ENCODE measurements around the gene EEF1E1. TPM values are rescaled to one million over a fixed set of nuclear protein-coding genes. Genes with fewer than 3 reads are reported as not detected.
A peak's percentile ranks its signal among the peaks of the same experiment; 100 is the strongest.

EEF1E1 gene
- total and polyA plus RNA-seq, 9 of the 15 experiments (the other 6 are each of a cell fraction or from before 2014, with no cell fraction given), result 135 to 1,355 (median 327) TPM

GRCh38 chr6:8102122-8102958 lies at the start of gene EEF1E1 (continued):
- no peak for TF ChIP-seq FUS (optimal IDR thresholded peaks at IDR 0.05; ENCODE audit: low read depth, low read length)
- TF ChIP-seq BCLAF1 (IDR thresholded peaks at IDR 0.05; ENCODE audit: borderline replicate concordance in 1 of 2, control insufficient read depth in 1 of 2, low read depth in 2 of 2, low read length in 1 of 2), result no peak
- no peak for TF ChIP-seq TRIM24 (IDR thresholded peaks at IDR 0.05)
- TF ChIP-seq ASH1L (IDR thresholded peaks at IDR 0.05; ENCODE audit: borderline replicate concordance, low read depth, partially characterized antibody), result peak; percentile 77
- TF ChIP-seq KDM4B (IDR thresholded peaks at IDR 0.05; ENCODE audit: borderline replicate concordance in 2 of 2, low read depth in 1 of 2), result no peak
- peak; percentile 65; the same call in 1 of the 2 replicates for TF ChIP-seq ZFX (CRISPR knock-in tag; IDR thresholded peaks at IDR 0.05)
- TF ChIP-seq NR2F6 (CRISPR knock-in tag; IDR thresholded peaks at IDR 0.05), result no peak
- no peak for TF ChIP-seq HDAC6 (IDR thresholded peaks at IDR 0.05; ENCODE audit: low read depth, low read length)
- no peak for TF ChIP-seq SNAPC5 (CRISPR knock-in tag; IDR thresholded peaks at IDR 0.05)
- TF ChIP-seq C11orf30 (IDR thresholded peaks at IDR 0.05; ENCODE audit: low read depth), result peak; percentile 98
- TF ChIP-seq EP400 (IDR thresholded peaks at IDR 0.05), result peak; percentile 98
- no peak for TF ChIP-seq HMGN3 (IDR thresholded peaks at IDR 0.05; ENCODE audit: borderline replicate concordance, extremely low read depth, insufficient read length, low read depth, low read length)
- TF ChIP-seq ZNF589 (CRISPR knock-in tag; IDR thresholded peaks at IDR 0.05; ENCODE audit: low read depth), result no peak
- TF ChIP-seq REST (IDR thresholded peaks at IDR 0.05; ENCODE audit: borderline replicate concordance), result peak; percentile 42; the same call in 1 of the 2 replicates
- TF ChIP-seq REST (CRISPR knock-in tag; IDR thresholded peaks at IDR 0.05; ENCODE audit: low read depth), result no peak
- peak; percentile 25; the same call in 1 of the 2 replicates for TF ChIP-seq RUNX1 (IDR thresholded peaks at IDR 0.05; ENCODE audit: low read depth)
